Osteocyte (in vitro differentiated cells): ENCODE measurements around the gene GAL. TPM values are rescaled to one million over a fixed set of nuclear protein-coding genes. Genes with fewer than 3 reads are reported as not detected.

Experiments used
- DNase-seq: peaks from one replicate; pipeline ENCODE4 v3.0.0; 2021; ENCODE audit warnings: mixed read lengths; ENCODE audit not compliant: unreplicated experiment; ENCODE audit errors: extremely low spot score
- H3K27ac Mint-ChIP-seq: one replicate; pipeline ENCODE4 v1.8.0; 2021; ENCODE audit warnings: mild to moderate bottlenecking, mixed read lengths; ENCODE audit not compliant: unreplicated experiment
- H3K27me3 Mint-ChIP-seq: one replicate; pipeline ENCODE4 v1.8.0; 2021; ENCODE audit warnings: mixed read lengths; ENCODE audit not compliant: unreplicated experiment
- H3K36me3 Mint-ChIP-seq: one replicate; pipeline ENCODE4 v1.8.0; 2021; ENCODE audit warnings: mixed read lengths; ENCODE audit not compliant: unreplicated experiment
- H3K4me1 Mint-ChIP-seq: one replicate; pipeline ENCODE4 v1.8.0; 2021; ENCODE audit warnings: mixed read lengths; ENCODE audit not compliant: unreplicated experiment
- H3K4me3 Mint-ChIP-seq: one replicate; pipeline ENCODE4 v1.8.0; 2021; ENCODE audit warnings: mild to moderate bottlenecking, moderate library complexity, mixed read lengths; ENCODE audit not compliant: unreplicated experiment
- H3K9me3 Mint-ChIP-seq: one replicate; pipeline ENCODE4 v1.8.0; 2021; ENCODE audit warnings: mixed read lengths; ENCODE audit not compliant: unreplicated experiment
- total RNA-seq: library from RNA; stranded (reverse); gene quantifications from 2 replicates; pipeline ENCODE4 v1.2.1, GENCODE V29; 2021
- TF ChIP-seq, protein P1 (sequence below): fragments of 200-600 bp; sonication (generic); IDR thresholded peaks from 2 replicates; pipeline ENCODE4 v1.5.0; 2021; ENCODE audit warnings: antibody characterized with exemption, mild to moderate bottlenecking, moderate library complexity

GAL gene
- total RNA-seq, 1 donor from 2014 or later: not detected

DNA sequence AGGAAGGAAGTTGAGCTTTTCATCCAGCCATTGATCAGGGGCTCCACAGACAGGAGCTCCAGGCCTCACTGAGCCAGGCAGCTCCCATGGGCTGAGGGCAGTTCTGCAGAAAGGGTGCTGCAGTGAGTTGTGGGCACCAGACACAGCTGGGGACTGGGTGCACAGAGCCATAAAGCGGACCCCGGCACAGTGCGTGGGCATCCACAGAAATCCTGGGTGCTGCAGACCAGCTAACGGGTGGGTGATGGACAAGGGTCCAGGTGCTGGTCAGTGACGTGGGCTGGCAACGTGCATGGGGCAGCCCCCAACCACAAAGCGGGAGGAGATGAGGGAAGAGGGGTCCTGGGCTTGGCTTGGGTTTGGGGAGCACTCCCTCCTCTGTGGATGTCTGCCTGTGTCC is 19.4 kb upstream of the GAL start:
- Mint-ChIP-seq H3K36me3 (peaks cover 5% of the 10 kb centered on the region), H3K4me1 (peaks cover 3% of the 10 kb centered on the region), H3K9me3 (no peaks in the 10 kb centered on the region), H3K27ac (no peak overlapping the region), H3K4me3 (no peak overlapping the region), H3K27me3 (peaks cover 56% of the 10 kb centered on the region)
- TF ChIP-seq, protein P1, sequence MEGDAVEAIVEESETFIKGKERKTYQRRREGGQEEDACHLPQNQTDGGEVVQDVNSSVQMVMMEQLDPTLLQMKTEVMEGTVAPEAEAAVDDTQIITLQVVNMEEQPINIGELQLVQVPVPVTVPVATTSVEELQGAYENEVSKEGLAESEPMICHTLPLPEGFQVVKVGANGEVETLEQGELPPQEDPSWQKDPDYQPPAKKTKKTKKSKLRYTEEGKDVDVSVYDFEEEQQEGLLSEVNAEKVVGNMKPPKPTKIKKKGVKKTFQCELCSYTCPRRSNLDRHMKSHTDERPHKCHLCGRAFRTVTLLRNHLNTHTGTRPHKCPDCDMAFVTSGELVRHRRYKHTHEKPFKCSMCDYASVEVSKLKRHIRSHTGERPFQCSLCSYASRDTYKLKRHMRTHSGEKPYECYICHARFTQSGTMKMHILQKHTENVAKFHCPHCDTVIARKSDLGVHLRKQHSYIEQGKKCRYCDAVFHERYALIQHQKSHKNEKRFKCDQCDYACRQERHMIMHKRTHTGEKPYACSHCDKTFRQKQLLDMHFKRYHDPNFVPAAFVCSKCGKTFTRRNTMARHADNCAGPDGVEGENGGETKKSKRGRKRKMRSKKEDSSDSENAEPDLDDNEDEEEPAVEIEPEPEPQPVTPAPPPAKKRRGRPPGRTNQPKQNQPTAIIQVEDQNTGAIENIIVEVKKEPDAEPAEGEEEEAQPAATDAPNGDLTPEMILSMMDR: no peak
- DNase-seq: no peak

GRCh38 chr11:68665436-68665835 is 18.9 kb upstream of the GAL start:
- Mint-ChIP-seq H3K36me3 (peaks cover 4% of the 10 kb centered on the region), H3K9me3 (no peaks in the 10 kb centered on the region), H3K4me1 (no peaks in the 10 kb centered on the region), H3K27me3 (peaks cover 55% of the 10 kb centered on the region), H3K4me3 (no peak overlapping the region), H3K27ac (no peak overlapping the region)
- TF ChIP-seq, protein P1: no peak
- no peak for DNase-seq

GRCh38 chr11:68666849-68667248 is 17.5 kb upstream of the GAL start:
- Mint-ChIP-seq H3K27ac (no peak overlapping the region), H3K36me3 (peaks cover 3% of the 10 kb centered on the region), H3K4me3 (no peak overlapping the region), H3K27me3 (peaks cover 57% of the 10 kb centered on the region), H3K9me3 (no peaks in the 10 kb centered on the region), H3K4me1 (no peaks in the 10 kb centered on the region)
- TF ChIP-seq, protein P1: no peak
- DNase-seq: no peak

GRCh38 chr11:68667511-68668500 is 16.5 kb upstream of the GAL start:
- TF ChIP-seq, protein P1: no peak
- Mint-ChIP-seq H3K36me3 (peaks cover 3% of the 10 kb centered on the region), H3K4me1 (no peaks in the 10 kb centered on the region), H3K27me3 (peaks cover 51% of the 10 kb centered on the region), H3K27ac (no peak overlapping the region), H3K4me3 (no peak overlapping the region), H3K9me3 (no peaks in the 10 kb centered on the region)
- DNase-seq: no peak

DNA sequence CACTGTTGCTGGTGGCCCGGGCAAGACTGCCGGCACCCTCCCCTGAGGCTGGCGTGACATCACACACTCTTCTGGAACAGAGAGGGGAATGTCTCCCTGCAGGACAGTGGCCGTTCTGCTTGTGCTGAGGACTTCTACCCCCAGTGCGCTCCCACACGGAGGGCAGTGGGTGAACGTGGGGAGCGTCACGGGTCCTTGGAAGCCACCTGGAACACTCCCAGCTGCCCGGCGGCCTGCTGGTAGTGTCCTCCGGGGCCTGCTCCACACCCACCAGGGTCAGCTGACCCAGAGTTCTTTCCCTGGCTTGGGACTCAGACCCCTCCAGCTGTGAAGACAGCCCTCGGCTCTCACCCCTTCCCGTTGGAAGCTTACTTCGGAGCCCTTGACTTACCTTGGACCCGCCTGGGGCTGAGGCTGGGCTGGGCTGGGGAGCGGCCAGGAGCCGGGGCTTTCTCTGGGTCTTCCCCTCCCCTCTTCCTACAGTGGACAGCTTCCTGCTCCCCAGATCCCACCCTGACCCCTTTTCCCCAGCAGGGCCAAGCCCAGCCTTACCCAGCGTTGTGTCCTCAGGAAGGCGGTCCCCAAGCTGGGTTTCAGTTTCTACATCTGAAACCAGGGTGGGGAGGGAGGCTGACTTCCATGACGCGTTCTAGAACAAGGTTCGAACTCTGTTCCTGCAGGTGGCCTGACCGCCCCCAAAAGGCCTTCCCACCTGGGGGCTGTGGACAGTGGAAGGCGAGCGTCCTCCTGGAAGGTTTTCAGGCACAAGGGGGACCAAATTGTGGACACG is 14.8 kb upstream of the GAL start:
- Mint-ChIP-seq H3K27ac (no peak overlapping the region), H3K27me3 (peaks cover 49% of the 10 kb centered on the region), H3K36me3 (no peaks in the 10 kb centered on the region), H3K9me3 (no peaks in the 10 kb centered on the region), H3K4me1 (peaks cover 8% of the 10 kb centered on the region), H3K4me3 (no peak overlapping the region)
- TF ChIP-seq, protein P1: no peak
- no peak for DNase-seq
